Measurements from ENCODE around the gene GPR31. TPM values are rescaled to one million over a fixed set of nuclear protein-coding genes. Genes with fewer than 3 reads are reported as not detected.

GPR31 gene
- total RNA-seq, 1 donor from 2014 or later, result not detected

- Mint-ChIP-seq H3K36me3 (ENCODE audit: low read depth, unreplicated experiment) (no peaks in the 10 kb centered on the region), H3K9me3 (ENCODE audit: unreplicated experiment) (no peaks in the 10 kb centered on the region), H3K27me3 (ENCODE audit: unreplicated experiment) (peaks cover 1% of the 10 kb centered on the region), H3K4me3 (ENCODE audit: unreplicated experiment) (no peak overlapping the region), H3K27ac (ENCODE audit: unreplicated experiment) (no peak overlapping the region), H3K4me1 (ENCODE audit: unreplicated experiment) (no peaks in the 10 kb centered on the region)
- no peak for DNase-seq (ENCODE audit: low spot score)
- TF ChIP-seq CTCF (IDR thresholded peaks at IDR 0.05; ENCODE audit: unreplicated experiment), result no peak
Measured at GRCh38 chr6:167107787-167108186, 50.0 kb downstream of the GPR31 start.

GRCh38 chr6:167106406-167106805 is 51.4 kb downstream of the GPR31 start:
- Mint-ChIP-seq H3K27ac (ENCODE audit: unreplicated experiment) (no peak overlapping the region), H3K9me3 (ENCODE audit: unreplicated experiment) (no peaks in the 10 kb centered on the region), H3K36me3 (ENCODE audit: low read depth, unreplicated experiment) (no peaks in the 10 kb centered on the region), H3K4me3 (ENCODE audit: unreplicated experiment) (no peak overlapping the region), H3K27me3 (ENCODE audit: unreplicated experiment) (peaks cover 3% of the 10 kb centered on the region), H3K4me1 (ENCODE audit: unreplicated experiment) (no peaks in the 10 kb centered on the region)
- no peak for DNase-seq (ENCODE audit: low spot score)
- no peak for TF ChIP-seq CTCF (IDR thresholded peaks at IDR 0.05; ENCODE audit: unreplicated experiment)

Other genes with a start within 250 kb of the GPR31 start
- gene RNASET2, start 201.4 kb downstream of the GPR31 start, total RNA-seq (ENCODE audit: unreplicated experiment), result 11.6 TPM
- gene CEP43, start 158.6 kb downstream of the GPR31 start, total RNA-seq (ENCODE audit: unreplicated experiment), result 23.3 TPM
- not detected for gene CCR6, start 34.9 kb downstream of the GPR31 start, total RNA-seq (ENCODE audit: unreplicated experiment)
- not detected for gene UNC93A, start 133.3 kb upstream of the GPR31 start, total RNA-seq (ENCODE audit: unreplicated experiment)
- gene TTLL2, start 167.1 kb upstream of the GPR31 start, total RNA-seq (ENCODE audit: unreplicated experiment), result not detected

All from endothelial cell (in vitro differentiated cells).